ENCODE results near the gene TNFRSF4. TPM values are rescaled to one million over a fixed set of nuclear protein-coding genes. Genes with fewer than 3 reads are reported as not detected.

Gene TNFRSF4
- total RNA-seq, 1 donor from 2014 or later, result 788 TPM

GRCh38 chr1:1241588-1242219, 27.8 kb upstream of the TNFRSF4 start:
- H3K4me1 Mint-ChIP-seq (ENCODE audit: low read depth), result no peaks in the 10 kb centered on the region
- H3K27me3 Mint-ChIP-seq (ENCODE audit: insufficient read depth), result no peaks in the 10 kb centered on the region
- intact Hi-C loops (cut with micrococcal nuclease), result no loop called here
- H3K9me3 Mint-ChIP-seq, result no peaks in the 10 kb centered on the region
- no peak overlapping the region for H3K4me3 Mint-ChIP-seq
- DNase-seq (ENCODE audit: low spot score), result no peak
- H3K36me3 Mint-ChIP-seq (ENCODE audit: low read depth), result no peaks in the 10 kb centered on the region
- no peak overlapping the region for H3K27ac Mint-ChIP-seq

- Mint-ChIP-seq H3K36me3 (ENCODE audit: low read depth) (no peaks in the 10 kb centered on the region), H3K9me3 (no peaks in the 10 kb centered on the region), H3K27me3 (ENCODE audit: insufficient read depth) (no peaks in the 10 kb centered on the region), H3K27ac (no peak overlapping the region), H3K4me3 (no peak overlapping the region), H3K4me1 (ENCODE audit: low read depth) (no peaks in the 10 kb centered on the region)
- intact Hi-C loops (cut with micrococcal nuclease), result no loop called here
- DNase-seq (ENCODE audit: low spot score), result no peak
Observed at GRCh38 chr1:1240822-1241587, 27.1 kb upstream of the TNFRSF4 start.

- H3K27me3 Mint-ChIP-seq (ENCODE audit: insufficient read depth), result no peaks in the 10 kb centered on the region
- no peak overlapping the region for H3K27ac Mint-ChIP-seq
- no peak for DNase-seq (ENCODE audit: low spot score)
- intact Hi-C loops (cut with micrococcal nuclease), result no loop called here
- H3K4me1 Mint-ChIP-seq (ENCODE audit: low read depth), result no peaks in the 10 kb centered on the region
- no peaks in the 10 kb centered on the region for H3K9me3 Mint-ChIP-seq
- no peaks in the 10 kb centered on the region for H3K36me3 Mint-ChIP-seq (ENCODE audit: low read depth)
- no peak overlapping the region for H3K4me3 Mint-ChIP-seq
Observed at GRCh38 chr1:1240348-1240732, 26.4 kb upstream of the TNFRSF4 start.

- Mint-ChIP-seq H3K27ac (no peak overlapping the region), H3K4me3 (no peak overlapping the region), H3K9me3 (no peaks in the 10 kb centered on the region), H3K4me1 (ENCODE audit: low read depth) (no peaks in the 10 kb centered on the region), H3K27me3 (ENCODE audit: insufficient read depth) (no peaks in the 10 kb centered on the region), H3K36me3 (ENCODE audit: low read depth) (no peaks in the 10 kb centered on the region)
- intact Hi-C loops (cut with micrococcal nuclease), result no loop called here
- DNase-seq (ENCODE audit: low spot score), result no peak
Observed at GRCh38 chr1:1239614-1240347, 25.8 kb upstream of the TNFRSF4 start.

- intact Hi-C loops (cut with micrococcal nuclease), result no loop called here
- DNase-seq (ENCODE audit: low spot score), result no peak
- peaks cover 4% of the 10 kb centered on the region for H3K4me1 Mint-ChIP-seq (ENCODE audit: low read depth)
- no peaks in the 10 kb centered on the region for H3K9me3 Mint-ChIP-seq
- H3K27me3 Mint-ChIP-seq (ENCODE audit: insufficient read depth), result no peaks in the 10 kb centered on the region
- H3K27ac Mint-ChIP-seq, result no peak overlapping the region
- H3K4me3 Mint-ChIP-seq, result no peak overlapping the region
- peaks cover 2% of the 10 kb centered on the region for H3K36me3 Mint-ChIP-seq (ENCODE audit: low read depth)
Observed at GRCh38 chr1:1239227-1239613, 25.3 kb upstream of the TNFRSF4 start.

- H3K27ac Mint-ChIP-seq, result no peak overlapping the region
- peaks cover 7% of the 10 kb centered on the region for H3K36me3 Mint-ChIP-seq (ENCODE audit: low read depth)
- H3K27me3 Mint-ChIP-seq (ENCODE audit: insufficient read depth), result no peaks in the 10 kb centered on the region
- H3K4me3 Mint-ChIP-seq, result no peak overlapping the region
- intact Hi-C loops (cut with micrococcal nuclease), result no loop called here
- no peak for DNase-seq (ENCODE audit: low spot score)
- peaks cover 9% of the 10 kb centered on the region for H3K4me1 Mint-ChIP-seq (ENCODE audit: low read depth)
- no peaks in the 10 kb centered on the region for H3K9me3 Mint-ChIP-seq
Observed at GRCh38 chr1:1238702-1239178, 24.8 kb upstream of the TNFRSF4 start.

- DNase-seq (ENCODE audit: low spot score), result no peak
- Mint-ChIP-seq H3K27ac (no peak overlapping the region), H3K4me3 (no peak overlapping the region), H3K4me1 (ENCODE audit: low read depth) (peaks cover 13% of the 10 kb centered on the region), H3K9me3 (no peaks in the 10 kb centered on the region), H3K36me3 (ENCODE audit: low read depth) (peaks cover 11% of the 10 kb centered on the region), H3K27me3 (ENCODE audit: insufficient read depth) (no peaks in the 10 kb centered on the region)
- intact Hi-C loops (cut with micrococcal nuclease), result no loop called here
Observed at GRCh38 chr1:1237874-1238701, 24.1 kb upstream of the TNFRSF4 start.

GRCh38 chr1:1236945-1237873, 23.3 kb upstream of the TNFRSF4 start:
- H3K4me3 Mint-ChIP-seq, result no peak overlapping the region
- intact Hi-C loops (cut with micrococcal nuclease), result no loop called here
- H3K9me3 Mint-ChIP-seq, result no peaks in the 10 kb centered on the region

GRCh38 chr1:1236176-1236763, 22.3 kb upstream of the TNFRSF4 start:
- no peak overlapping the region for H3K4me3 Mint-ChIP-seq
- peaks cover 11% of the 10 kb centered on the region for H3K36me3 Mint-ChIP-seq (ENCODE audit: low read depth)
- no peaks in the 10 kb centered on the region for H3K27me3 Mint-ChIP-seq (ENCODE audit: insufficient read depth)
- no peaks in the 10 kb centered on the region for H3K9me3 Mint-ChIP-seq
- intact Hi-C loops (cut with micrococcal nuclease), result no loop called here
- H3K4me1 Mint-ChIP-seq (ENCODE audit: low read depth), result peaks cover 13% of the 10 kb centered on the region
- no peak for DNase-seq (ENCODE audit: low spot score)
- H3K27ac Mint-ChIP-seq, result no peak overlapping the region

More at GRCh38 chr1:1236945-1237873, 23.3 kb upstream of the TNFRSF4 start:
- peaks cover 11% of the 10 kb centered on the region for H3K36me3 Mint-ChIP-seq (ENCODE audit: low read depth)
- DNase-seq (ENCODE audit: low spot score), result no peak
- H3K27ac Mint-ChIP-seq, result no peak overlapping the region
- peaks cover 13% of the 10 kb centered on the region for H3K4me1 Mint-ChIP-seq (ENCODE audit: low read depth)
- H3K27me3 Mint-ChIP-seq (ENCODE audit: insufficient read depth), result no peaks in the 10 kb centered on the region

- no peak for DNase-seq (ENCODE audit: low spot score)
- intact Hi-C loops (cut with micrococcal nuclease), result no loop called here
- Mint-ChIP-seq H3K36me3 (ENCODE audit: low read depth) (peaks cover 17% of the 10 kb centered on the region), H3K4me1 (ENCODE audit: low read depth) (peaks cover 19% of the 10 kb centered on the region), H3K4me3 (peak overlapping the region; percentile 11), H3K9me3 (no peaks in the 10 kb centered on the region), H3K27me3 (ENCODE audit: insufficient read depth) (no peaks in the 10 kb centered on the region), H3K27ac (no peak overlapping the region)
Observed at GRCh38 chr1:1235016-1235744, 21.2 kb upstream of the TNFRSF4 start.

- Mint-ChIP-seq H3K4me1 (ENCODE audit: low read depth) (peaks cover 26% of the 10 kb centered on the region), H3K27ac (peak overlapping the region; percentile 91), H3K36me3 (ENCODE audit: low read depth) (peaks cover 23% of the 10 kb centered on the region), H3K27me3 (ENCODE audit: insufficient read depth) (no peaks in the 10 kb centered on the region), H3K4me3 (peak overlapping the region; percentile 87), H3K9me3 (no peaks in the 10 kb centered on the region)
- intact Hi-C loops (cut with micrococcal nuclease), result loop anchor here (5.0 kb wide), 3 partner anchors 38 to 202 kb away; partner anchors contain the start of gene UBE2J2
- DNase-seq (ENCODE audit: low spot score), result no peak
Observed at GRCh38 chr1:1234180-1234808, 20.3 kb upstream of the TNFRSF4 start.

Measured in activated T-helper 1 cell treated with anti-CD3 and anti-CD28 coated beads, Interleukin-12 subunit alpha, Interleukin-12 subunit beta, Interleukin-2, Interleukin-4 antibody, amounts not matched to agents 30 ng/mL and 10 ng/mL and 1 ng/mL, durations not matched to agents 14 hours and 24 hours and 36 hours (primary cell).